LNCaP clone FGC (cell line): Measurements from ENCODE around the gene SLC6A6.

Experiments used
- DNase-seq: peaks from one replicate; pipeline ENCODE4 v3.0.0-alpha.2; 2011; ENCODE audit warnings: low read depth
- H3K4me3 ChIP-seq: 2 replicates; pipeline ENCODE4 v1.5.1; 2011; ENCODE audit warnings: mild to moderate bottlenecking, low read depth, low read length, control low read depth
- TF ChIP-seq, protein P1 (sequence below): IDR thresholded peaks from 2 replicates; pipeline ENCODE4 v1.5.1; 2012; ENCODE audit warnings: mild to moderate bottlenecking; ENCODE audit not compliant: control insufficient read depth, insufficient read depth; ENCODE audit errors: extremely low read depth

The SLC6A6 gene

DNA sequence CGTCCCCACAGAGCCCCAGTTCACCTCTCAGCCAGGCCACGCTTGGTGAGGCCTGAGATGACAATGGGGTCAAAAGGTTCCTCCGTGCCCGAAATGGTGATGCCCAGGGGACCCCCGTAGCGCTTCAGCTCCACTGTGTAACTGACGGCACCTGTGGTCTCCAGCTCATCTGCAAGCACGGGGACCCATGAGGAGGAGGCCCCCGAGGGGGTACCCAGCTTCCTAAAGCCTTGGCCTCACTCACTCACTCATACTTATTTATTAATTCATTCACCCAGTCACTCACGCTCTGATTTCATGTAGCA is 107.3 kb downstream of the SLC6A6 start:
- no peak for DNase-seq
- TF ChIP-seq, protein P1, sequence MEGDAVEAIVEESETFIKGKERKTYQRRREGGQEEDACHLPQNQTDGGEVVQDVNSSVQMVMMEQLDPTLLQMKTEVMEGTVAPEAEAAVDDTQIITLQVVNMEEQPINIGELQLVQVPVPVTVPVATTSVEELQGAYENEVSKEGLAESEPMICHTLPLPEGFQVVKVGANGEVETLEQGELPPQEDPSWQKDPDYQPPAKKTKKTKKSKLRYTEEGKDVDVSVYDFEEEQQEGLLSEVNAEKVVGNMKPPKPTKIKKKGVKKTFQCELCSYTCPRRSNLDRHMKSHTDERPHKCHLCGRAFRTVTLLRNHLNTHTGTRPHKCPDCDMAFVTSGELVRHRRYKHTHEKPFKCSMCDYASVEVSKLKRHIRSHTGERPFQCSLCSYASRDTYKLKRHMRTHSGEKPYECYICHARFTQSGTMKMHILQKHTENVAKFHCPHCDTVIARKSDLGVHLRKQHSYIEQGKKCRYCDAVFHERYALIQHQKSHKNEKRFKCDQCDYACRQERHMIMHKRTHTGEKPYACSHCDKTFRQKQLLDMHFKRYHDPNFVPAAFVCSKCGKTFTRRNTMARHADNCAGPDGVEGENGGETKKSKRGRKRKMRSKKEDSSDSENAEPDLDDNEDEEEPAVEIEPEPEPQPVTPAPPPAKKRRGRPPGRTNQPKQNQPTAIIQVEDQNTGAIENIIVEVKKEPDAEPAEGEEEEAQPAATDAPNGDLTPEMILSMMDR: no peak

DNA sequence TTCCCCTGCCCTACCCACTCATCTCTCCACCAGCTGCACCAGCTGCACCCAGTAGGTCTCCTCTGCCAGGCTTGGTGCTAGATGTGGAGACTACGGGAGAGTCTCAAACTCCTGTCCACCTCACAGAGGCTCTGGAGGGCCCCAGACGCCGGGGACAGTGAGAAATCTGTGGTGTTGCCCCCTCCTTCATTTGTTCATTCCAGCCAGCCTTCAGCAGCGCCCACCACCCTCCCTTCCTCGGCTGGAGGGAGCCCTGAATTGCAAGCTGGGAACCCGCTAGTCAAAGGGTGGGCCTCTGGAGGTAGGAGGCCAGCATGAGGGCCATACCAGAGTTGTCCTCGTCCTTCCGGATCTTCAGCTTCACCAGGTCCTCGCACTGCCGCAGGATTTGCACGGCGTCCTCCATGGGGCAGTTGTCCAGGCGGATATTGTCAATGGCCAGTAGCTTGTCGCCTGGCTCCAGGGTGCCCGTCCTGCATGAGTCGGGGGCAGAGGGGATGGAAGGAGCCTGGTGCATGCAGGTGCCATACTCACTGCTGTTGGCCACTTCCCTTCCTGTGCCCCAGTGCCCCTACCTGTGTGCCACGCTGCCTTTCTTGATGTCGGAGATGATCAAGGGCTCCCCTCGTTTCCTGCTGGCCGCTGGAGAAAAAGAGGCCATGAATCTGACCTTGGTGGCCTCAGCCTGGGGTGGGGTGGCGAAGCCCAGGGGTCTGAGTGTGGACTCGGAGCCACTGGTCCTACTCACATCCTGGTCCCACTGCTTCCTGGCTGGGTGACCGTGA is 108.6 kb downstream of the SLC6A6 start:
- H3K4me3 ChIP-seq: no peak overlapping the region
- TF ChIP-seq, protein P1: no peak
- no peak for DNase-seq

More for the DNA sequence above, 107.3 kb downstream of the SLC6A6 start:
- H3K4me3 ChIP-seq: no peak overlapping the region

DNA sequence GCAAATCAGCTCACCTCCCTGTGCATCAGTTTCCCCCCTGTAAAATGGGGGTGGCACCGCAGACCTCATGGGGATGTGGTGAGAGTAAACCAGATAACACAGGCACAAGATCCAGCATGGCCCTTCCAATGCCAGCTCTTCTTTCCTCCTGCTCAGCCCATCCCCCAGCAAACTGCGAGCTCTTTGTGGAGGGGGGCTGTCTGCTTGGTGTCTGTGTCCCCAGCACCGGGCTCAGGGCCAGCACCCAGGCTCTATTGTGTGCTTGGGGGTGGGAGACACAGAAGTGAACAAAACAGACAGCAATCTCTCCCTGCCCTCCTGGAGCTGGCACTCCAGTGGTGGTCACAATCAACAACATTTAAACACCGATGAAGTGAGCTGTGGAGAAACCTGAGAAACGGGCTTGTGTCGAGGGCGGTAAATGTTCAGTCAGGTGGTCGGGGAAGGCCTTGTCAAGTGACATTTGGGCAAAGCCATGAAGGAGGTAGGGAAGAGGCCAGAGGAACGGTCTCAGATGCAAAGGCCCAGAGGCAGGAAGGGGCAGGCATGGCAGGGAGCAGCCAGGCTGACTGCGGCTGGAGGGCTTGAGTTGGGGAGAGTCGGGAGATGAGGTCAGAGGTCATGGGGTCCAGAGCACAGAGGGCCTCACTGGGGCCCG is 109.3 kb downstream of the SLC6A6 start:
- TF ChIP-seq, protein P1: no peak
- no peak for DNase-seq
- no peak overlapping the region for H3K4me3 ChIP-seq

DNA sequence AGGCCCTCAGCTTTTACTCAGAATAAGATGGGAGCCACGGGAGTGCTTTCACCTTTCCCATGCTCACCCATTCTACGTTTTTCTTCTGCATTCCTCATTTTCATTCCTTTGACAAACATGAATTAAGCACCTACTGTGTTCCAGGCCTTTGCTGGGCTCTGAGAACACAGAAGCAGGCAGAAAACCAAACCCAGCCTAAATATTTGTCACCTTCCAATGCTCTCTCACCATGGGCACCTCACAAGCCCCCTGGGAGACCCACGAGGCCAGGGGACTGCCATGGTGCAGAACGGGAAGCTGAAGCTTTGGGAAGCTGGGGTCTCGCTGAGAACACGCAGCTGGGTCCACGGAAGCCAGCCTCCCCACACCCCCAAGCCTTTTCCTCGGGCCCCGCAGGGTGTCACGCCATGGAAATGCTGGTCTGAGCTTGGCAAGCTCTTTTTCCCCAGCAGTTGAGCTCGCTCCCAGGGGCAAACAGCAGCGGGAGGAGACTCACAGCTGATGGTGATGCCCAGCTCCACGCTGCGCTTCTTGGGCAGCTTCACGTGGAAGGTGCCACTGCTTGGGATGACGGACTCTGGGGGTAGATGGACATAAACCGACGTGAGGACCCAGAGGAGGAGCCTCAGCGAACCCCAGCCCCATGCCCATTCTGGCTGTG is 110.0 kb downstream of the SLC6A6 start:
- no peak overlapping the region for H3K4me3 ChIP-seq
- DNase-seq: no peak
- TF ChIP-seq, protein P1: no peak

DNA sequence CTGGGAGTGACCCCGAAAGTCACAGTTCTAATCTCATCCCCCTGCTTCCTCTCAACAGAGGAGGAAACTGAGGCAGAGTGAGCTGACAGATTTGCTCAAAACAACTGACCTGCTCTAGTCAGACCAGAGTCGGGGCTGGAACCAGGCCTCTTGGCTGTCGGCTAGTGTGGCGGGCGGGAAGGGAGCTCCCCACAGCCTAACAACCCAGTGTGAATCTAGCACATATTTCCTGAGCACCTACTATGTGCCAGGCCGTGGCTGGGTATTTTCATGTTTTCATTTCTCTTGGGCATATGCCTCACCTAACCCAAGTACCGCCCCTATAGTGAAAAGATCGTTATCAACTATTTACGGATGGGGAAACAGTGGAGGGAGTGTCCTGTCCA is 110.5 kb downstream of the SLC6A6 start:
- no peak for DNase-seq
- H3K4me3 ChIP-seq: no peak overlapping the region

DNA sequence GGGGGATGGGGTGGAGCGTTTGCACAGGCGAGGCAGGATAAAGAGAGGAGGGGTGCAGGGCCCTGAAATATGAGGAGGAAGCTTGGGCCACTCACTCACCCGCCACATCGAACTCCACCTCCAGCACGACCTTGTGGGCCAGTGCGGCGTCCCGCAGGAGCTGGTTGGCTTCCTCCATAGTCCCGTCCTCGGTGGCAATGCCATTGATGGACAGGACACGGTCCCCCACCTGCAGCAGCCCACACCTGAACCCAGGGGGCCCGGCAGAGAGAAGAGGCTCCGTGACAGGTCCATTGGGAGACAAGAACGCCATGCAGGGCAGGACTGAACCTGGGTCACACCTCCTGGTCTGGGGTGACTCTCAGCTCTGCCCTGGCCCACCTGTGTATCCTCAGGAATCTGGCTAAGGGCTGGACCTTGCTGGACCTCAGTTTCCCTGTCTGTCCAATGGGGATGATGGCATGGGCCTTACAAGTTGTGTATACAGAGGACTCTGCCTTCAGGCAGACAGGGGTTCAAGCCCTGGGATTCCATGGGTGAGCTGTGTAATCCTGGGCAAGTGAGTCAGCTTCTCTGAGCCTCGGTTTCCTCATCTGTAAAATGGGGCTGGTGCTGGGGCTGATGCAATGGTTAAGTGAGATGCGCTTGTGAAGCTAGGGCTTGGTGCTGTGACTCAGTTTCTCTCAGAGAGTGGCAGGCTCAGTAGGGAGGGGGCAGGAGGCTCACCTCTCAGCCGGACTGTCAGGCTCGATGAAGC is 111.3 kb downstream of the SLC6A6 start:
- DNase-seq: no peak
- no peak overlapping the region for H3K4me3 ChIP-seq
- TF ChIP-seq, protein P1: no peak

More for the DNA sequence above, 110.5 kb downstream of the SLC6A6 start:
- TF ChIP-seq, protein P1: no peak
